WTC11 (cell line): ENCODE data around the gene GSTP1. TPM values are rescaled to one million over a fixed set of nuclear protein-coding genes. Genes with fewer than 3 reads are reported as not detected.

Experiments used
- ATAC-seq: fragments of 200-7000 bp; cut with Tn5 transposase; 2 replicates; pipeline ENCODE4 v1.10.0; 2021; ENCODE audit warnings: mild to moderate bottlenecking, moderate library complexity
- CTCF ChIA-PET: fragments of 300-600 bp; sonication (Branson Sonifier 250); formaldehyde crosslinking; loops from one replicate; lab custom pipeline; 2021; ENCODE audit warnings: antibody characterized with exemption; lab: Charles Lee
- POLR2A ChIA-PET: fragments of 350-600 bp; sonication (Branson Sonifier 250); formaldehyde crosslinking; loops from one replicate; lab custom pipeline; 2021; ENCODE audit warnings: antibody characterized with exemption; lab: Charles Lee
- DNase-seq: peaks from one replicate; pipeline ENCODE4 v3.0.0; 2021; ENCODE audit warnings: low spot score
- H3K27ac Mint-ChIP-seq: 2 replicates; pipeline ENCODE4 v1.8.0; 2021; ENCODE audit warnings: mixed read lengths
- H3K27me3 Mint-ChIP-seq: 2 replicates; pipeline ENCODE4 v1.8.0; 2021; ENCODE audit warnings: low read depth, mild to moderate bottlenecking, moderate library complexity, mixed read lengths
- H3K36me3 Mint-ChIP-seq: 2 replicates; pipeline ENCODE4 v1.8.0; 2021; ENCODE audit warnings: mixed read lengths
- H3K4me1 Mint-ChIP-seq: 2 replicates; pipeline ENCODE4 v1.8.0; 2022; ENCODE audit warnings: mixed read lengths
- H3K4me3 Mint-ChIP-seq: 2 replicates; pipeline ENCODE4 v1.8.0; 2021; ENCODE audit warnings: mild to moderate bottlenecking, moderate library complexity, mixed read lengths
- H3K9me3 Mint-ChIP-seq: 2 replicates; pipeline ENCODE4 v1.8.0; 2021; ENCODE audit warnings: mixed read lengths
- AR ChIP-seq: fragments of 250-450 bp; sonication (Bioruptor Pico); IDR thresholded peaks from 2 replicates; pipeline ENCODE4 v1.9.0; 2021; ENCODE audit warnings: mild to moderate bottlenecking
- CDX4 ChIP-seq: fragments of 250-450 bp; sonication (Bioruptor Pico); IDR thresholded peaks from 2 replicates; pipeline ENCODE4 v1.9.0; 2021; ENCODE audit warnings: moderate library complexity, mild to moderate bottlenecking, inconsistent platforms, borderline replicate concordance
- CREB1 ChIP-seq: sonication (generic); formaldehyde crosslinking; IDR thresholded peaks from 2 replicates; pipeline ENCODE4 v1.8.0; 2023; ENCODE audit warnings: mild to moderate bottlenecking, missing genetic modification reagents
- EMX1 ChIP-seq: fragments of 250-450 bp; sonication (Bioruptor Pico); IDR thresholded peaks from 2 replicates; pipeline ENCODE4 v1.8.0; 2021; ENCODE audit warnings: mild to moderate bottlenecking
- IRF2 ChIP-seq: sonication (generic); formaldehyde crosslinking; IDR thresholded peaks from 2 replicates; pipeline ENCODE4 v1.8.0; 2022; ENCODE audit warnings: low read depth, missing genetic modification reagents, borderline replicate concordance
- MXD4 ChIP-seq: fragments of 250-450 bp; sonication (Bioruptor Pico); IDR thresholded peaks from 2 replicates; pipeline ENCODE4 v1.8.0; 2021; ENCODE audit warnings: mild to moderate bottlenecking, moderate library complexity, borderline replicate concordance
- USF2 ChIP-seq: sonication (generic); formaldehyde crosslinking; IDR thresholded peaks from 2 replicates; pipeline ENCODE4 v1.8.1; 2023; ENCODE audit warnings: mild to moderate bottlenecking, missing genetic modification reagents, moderate library complexity
- ZNF281 ChIP-seq: sonication (generic); formaldehyde crosslinking; IDR thresholded peaks from 2 replicates; pipeline ENCODE4 v1.8.0; 2023; ENCODE audit warnings: mild to moderate bottlenecking, missing genetic modification reagents
- ZNF317 ChIP-seq: sonication (generic); formaldehyde crosslinking; IDR thresholded peaks from 2 replicates; pipeline ENCODE4 v1.8.1; 2023; ENCODE audit warnings: low read depth, mild to moderate bottlenecking, moderate library complexity, missing genetic modification reagents, borderline replicate concordance
- total RNA-seq: library from RNA; stranded (reverse); gene quantifications from 3 replicates; pipeline ENCODE4 v1.2.3, GENCODE V29; 2021
- TF ChIP-seq, protein P1 (sequence below): fragments of 250-450 bp; sonication (Bioruptor Pico); IDR thresholded peaks from 2 replicates; pipeline ENCODE4 v1.9.0; 2021; ENCODE audit warnings: mild to moderate bottlenecking, borderline replicate concordance
- TF ChIP-seq, protein P2 (sequence below): sonication (generic); formaldehyde crosslinking; IDR thresholded peaks from 2 replicates; pipeline ENCODE4 v1.8.1; 2023; ENCODE audit warnings: mild to moderate bottlenecking, missing genetic modification reagents
- TF ChIP-seq, protein P3 (sequence below): sonication (generic); formaldehyde crosslinking; IDR thresholded peaks from 2 replicates; pipeline ENCODE4 v1.8.0; 2022; ENCODE audit warnings: mild to moderate bottlenecking, missing genetic modification reagents
- TF ChIP-seq, protein P4 (sequence below): sonication (generic); formaldehyde crosslinking; IDR thresholded peaks from 2 replicates; pipeline ENCODE4 v1.8.1; 2023; ENCODE audit warnings: mild to moderate bottlenecking, missing genetic modification reagents, borderline replicate concordance

GSTP1 gene
- total RNA-seq, 1 experiment from 2014 or later: 1,452 TPM

DNA sequence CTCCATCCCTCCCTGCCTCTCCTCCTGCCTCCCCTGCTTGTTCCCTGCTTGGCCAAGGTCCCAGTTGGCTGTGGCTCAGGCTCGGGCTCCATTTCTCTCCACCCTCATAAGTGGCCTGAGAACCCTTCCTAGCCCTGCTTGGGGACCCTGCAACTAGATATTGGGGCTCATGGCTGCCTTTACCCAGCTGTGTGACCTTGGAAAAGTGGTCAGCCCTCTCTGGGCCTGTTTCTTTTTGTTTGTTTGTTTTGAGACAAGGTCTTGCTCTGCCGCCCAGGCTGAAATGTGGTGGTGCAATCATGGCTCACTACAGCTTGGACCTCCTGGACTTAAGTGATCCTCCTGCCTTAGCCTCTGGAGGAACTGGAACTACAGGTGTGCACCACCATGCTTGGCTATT, 40.0 kb upstream of the GSTP1 start:
- peaks cover 6% of the 10 kb centered on the region for H3K4me1 Mint-ChIP-seq
- H3K9me3 Mint-ChIP-seq: peaks cover 4% of the 10 kb centered on the region
- H3K27me3 Mint-ChIP-seq: no peaks in the 10 kb centered on the region; the same call in none of the 2 replicates
- POLR2A ChIA-PET: no interaction called here
- H3K36me3 Mint-ChIP-seq: 0 out of 2 replicates have a peak, but pooled peaks cover 3% of the 10 kb centered on the region
- TF ChIP-seq IRF2 (CRISPR knock-in tag) (no peak), MXD4 (no peak), CDX4 (CRISPR knock-in tag) (no peak), CREB1 (CRISPR knock-in tag) (no peak), ZNF281 (CRISPR knock-in tag) (no peak), ZNF317 (no peak), EMX1 (CRISPR knock-in tag) (no peak)
- TF ChIP-seq, protein P1, sequence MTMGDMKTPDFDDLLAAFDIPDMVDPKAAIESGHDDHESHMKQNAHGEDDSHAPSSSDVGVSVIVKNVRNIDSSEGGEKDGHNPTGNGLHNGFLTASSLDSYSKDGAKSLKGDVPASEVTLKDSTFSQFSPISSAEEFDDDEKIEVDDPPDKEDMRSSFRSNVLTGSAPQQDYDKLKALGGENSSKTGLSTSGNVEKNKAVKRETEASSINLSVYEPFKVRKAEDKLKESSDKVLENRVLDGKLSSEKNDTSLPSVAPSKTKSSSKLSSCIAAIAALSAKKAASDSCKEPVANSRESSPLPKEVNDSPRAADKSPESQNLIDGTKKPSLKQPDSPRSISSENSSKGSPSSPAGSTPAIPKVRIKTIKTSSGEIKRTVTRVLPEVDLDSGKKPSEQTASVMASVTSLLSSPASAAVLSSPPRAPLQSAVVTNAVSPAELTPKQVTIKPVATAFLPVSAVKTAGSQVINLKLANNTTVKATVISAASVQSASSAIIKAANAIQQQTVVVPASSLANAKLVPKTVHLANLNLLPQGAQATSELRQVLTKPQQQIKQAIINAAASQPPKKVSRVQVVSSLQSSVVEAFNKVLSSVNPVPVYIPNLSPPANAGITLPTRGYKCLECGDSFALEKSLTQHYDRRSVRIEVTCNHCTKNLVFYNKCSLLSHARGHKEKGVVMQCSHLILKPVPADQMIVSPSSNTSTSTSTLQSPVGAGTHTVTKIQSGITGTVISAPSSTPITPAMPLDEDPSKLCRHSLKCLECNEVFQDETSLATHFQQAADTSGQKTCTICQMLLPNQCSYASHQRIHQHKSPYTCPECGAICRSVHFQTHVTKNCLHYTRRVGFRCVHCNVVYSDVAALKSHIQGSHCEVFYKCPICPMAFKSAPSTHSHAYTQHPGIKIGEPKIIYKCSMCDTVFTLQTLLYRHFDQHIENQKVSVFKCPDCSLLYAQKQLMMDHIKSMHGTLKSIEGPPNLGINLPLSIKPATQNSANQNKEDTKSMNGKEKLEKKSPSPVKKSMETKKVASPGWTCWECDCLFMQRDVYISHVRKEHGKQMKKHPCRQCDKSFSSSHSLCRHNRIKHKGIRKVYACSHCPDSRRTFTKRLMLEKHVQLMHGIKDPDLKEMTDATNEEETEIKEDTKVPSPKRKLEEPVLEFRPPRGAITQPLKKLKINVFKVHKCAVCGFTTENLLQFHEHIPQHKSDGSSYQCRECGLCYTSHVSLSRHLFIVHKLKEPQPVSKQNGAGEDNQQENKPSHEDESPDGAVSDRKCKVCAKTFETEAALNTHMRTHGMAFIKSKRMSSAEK (CRISPR knock-in tag): no peak
- TF ChIP-seq, protein P2, sequence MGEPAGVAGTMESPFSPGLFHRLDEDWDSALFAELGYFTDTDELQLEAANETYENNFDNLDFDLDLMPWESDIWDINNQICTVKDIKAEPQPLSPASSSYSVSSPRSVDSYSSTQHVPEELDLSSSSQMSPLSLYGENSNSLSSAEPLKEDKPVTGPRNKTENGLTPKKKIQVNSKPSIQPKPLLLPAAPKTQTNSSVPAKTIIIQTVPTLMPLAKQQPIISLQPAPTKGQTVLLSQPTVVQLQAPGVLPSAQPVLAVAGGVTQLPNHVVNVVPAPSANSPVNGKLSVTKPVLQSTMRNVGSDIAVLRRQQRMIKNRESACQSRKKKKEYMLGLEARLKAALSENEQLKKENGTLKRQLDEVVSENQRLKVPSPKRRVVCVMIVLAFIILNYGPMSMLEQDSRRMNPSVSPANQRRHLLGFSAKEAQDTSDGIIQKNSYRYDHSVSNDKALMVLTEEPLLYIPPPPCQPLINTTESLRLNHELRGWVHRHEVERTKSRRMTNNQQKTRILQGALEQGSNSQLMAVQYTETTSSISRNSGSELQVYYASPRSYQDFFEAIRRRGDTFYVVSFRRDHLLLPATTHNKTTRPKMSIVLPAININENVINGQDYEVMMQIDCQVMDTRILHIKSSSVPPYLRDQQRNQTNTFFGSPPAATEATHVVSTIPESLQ (CRISPR knock-in tag): no peak
- TF ChIP-seq, protein P3, sequence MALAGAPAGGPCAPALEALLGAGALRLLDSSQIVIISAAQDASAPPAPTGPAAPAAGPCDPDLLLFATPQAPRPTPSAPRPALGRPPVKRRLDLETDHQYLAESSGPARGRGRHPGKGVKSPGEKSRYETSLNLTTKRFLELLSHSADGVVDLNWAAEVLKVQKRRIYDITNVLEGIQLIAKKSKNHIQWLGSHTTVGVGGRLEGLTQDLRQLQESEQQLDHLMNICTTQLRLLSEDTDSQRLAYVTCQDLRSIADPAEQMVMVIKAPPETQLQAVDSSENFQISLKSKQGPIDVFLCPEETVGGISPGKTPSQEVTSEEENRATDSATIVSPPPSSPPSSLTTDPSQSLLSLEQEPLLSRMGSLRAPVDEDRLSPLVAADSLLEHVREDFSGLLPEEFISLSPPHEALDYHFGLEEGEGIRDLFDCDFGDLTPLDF (CRISPR knock-in tag): no peak
- TF ChIP-seq, all 79 proteins: peak for 0
- no peak overlapping the region for H3K4me3 Mint-ChIP-seq
- CTCF ChIA-PET: interaction anchor here (1.6 kb wide), 1 partner anchor 29 kb away, joined by 4 read pairs; no protein-coding TSS in a partner anchor
- H3K27ac Mint-ChIP-seq: no peak overlapping the region
- DNase-seq (no peak), ATAC-seq (no peak)

DNA sequence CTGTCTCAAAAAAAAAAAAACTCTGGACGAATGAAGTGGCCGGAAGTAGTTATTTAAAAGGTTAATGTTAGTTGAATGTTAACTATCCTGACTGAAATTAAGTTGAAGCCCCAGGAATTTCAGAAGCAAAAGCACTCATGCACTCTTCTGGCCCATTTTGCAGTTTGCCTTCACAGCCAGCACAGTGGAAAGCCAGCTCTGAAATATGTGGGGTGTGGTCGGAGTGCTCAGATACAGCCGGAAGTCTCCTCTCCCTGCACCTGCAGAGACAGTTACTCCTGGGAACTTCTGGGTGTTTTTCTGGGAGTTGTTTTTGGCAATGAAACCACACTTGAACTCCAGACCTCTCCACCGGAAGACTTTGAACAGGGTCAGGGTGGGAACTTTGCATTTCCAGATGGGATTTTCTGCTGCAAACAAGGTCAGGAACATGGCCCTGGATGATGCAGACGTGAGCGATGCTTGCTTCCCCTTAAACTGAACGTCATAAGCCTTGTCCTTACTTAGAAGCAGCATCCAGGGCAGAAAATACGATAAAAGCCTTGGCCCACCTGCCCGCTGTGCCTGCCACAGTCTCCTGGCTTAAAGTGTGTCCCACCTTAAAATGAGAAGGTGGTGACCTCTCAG, 38.9 kb upstream of the GSTP1 start:
- Mint-ChIP-seq H3K27me3 (no peaks in the 10 kb centered on the region; the same call in none of the 2 replicates), H3K4me1 (peaks cover 6% of the 10 kb centered on the region), H3K9me3 (peaks cover 4% of the 10 kb centered on the region; the same call in 1 of the 2 replicates), H3K36me3 (0 out of 2 replicates have a peak, but pooled peaks cover 3% of the 10 kb centered on the region), H3K4me3 (no peak overlapping the region), H3K27ac (no peak overlapping the region)
- ChIA-PET CTCF (interaction anchor here (0.6 to 1.2 kb wide), 9 partner anchors 14 to 209 kb away, joined by 3 to 13 read pairs (median 4); partner anchors contain the start of genes NUDT8 and PPP1CA), POLR2A (interaction anchor here (1.0 kb wide), 1 partner anchor 496 kb away, joined by 3 read pairs; no protein-coding TSS in a partner anchor)
- ATAC-seq (no peak), DNase-seq (no peak)
- no peak for TF ChIP-seq USF2
- no peak for TF ChIP-seq EMX1 (CRISPR knock-in tag)
- TF ChIP-seq AR: no peak
- TF ChIP-seq, protein P4, sequence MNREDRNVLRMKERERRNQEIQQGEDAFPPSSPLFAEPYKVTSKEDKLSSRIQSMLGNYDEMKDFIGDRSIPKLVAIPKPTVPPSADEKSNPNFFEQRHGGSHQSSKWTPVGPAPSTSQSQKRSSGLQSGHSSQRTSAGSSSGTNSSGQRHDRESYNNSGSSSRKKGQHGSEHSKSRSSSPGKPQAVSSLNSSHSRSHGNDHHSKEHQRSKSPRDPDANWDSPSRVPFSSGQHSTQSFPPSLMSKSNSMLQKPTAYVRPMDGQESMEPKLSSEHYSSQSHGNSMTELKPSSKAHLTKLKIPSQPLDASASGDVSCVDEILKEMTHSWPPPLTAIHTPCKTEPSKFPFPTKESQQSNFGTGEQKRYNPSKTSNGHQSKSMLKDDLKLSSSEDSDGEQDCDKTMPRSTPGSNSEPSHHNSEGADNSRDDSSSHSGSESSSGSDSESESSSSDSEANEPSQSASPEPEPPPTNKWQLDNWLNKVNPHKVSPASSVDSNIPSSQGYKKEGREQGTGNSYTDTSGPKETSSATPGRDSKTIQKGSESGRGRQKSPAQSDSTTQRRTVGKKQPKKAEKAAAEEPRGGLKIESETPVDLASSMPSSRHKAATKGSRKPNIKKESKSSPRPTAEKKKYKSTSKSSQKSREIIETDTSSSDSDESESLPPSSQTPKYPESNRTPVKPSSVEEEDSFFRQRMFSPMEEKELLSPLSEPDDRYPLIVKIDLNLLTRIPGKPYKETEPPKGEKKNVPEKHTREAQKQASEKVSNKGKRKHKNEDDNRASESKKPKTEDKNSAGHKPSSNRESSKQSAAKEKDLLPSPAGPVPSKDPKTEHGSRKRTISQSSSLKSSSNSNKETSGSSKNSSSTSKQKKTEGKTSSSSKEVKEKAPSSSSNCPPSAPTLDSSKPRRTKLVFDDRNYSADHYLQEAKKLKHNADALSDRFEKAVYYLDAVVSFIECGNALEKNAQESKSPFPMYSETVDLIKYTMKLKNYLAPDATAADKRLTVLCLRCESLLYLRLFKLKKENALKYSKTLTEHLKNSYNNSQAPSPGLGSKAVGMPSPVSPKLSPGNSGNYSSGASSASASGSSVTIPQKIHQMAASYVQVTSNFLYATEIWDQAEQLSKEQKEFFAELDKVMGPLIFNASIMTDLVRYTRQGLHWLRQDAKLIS (CRISPR knock-in tag): no peak
